ENCODE measurements around the gene KIAA0040.

KIAA0040 gene

GRCh38 chr1:175155473-175155856 lies 37.1 kb downstream of the KIAA0040 start:
- no peak overlapping the region for H3K4me3 ChIP-seq (ENCODE audit: low read length)
- TF ChIP-seq CTCF (IDR thresholded peaks at IDR 0.05; ENCODE audit: insufficient read depth, low read depth, low read length, missing control alignments) = no peak
- DNase-seq (ENCODE audit: low read depth) = no peak

GRCh38 chr1:175154629-175155472 lies 37.7 kb downstream of the KIAA0040 start:
- peak; percentile 91 for TF ChIP-seq CTCF (IDR thresholded peaks at IDR 0.05; ENCODE audit: insufficient read depth, low read depth, low read length, missing control alignments)
- peak; percentile 71 for DNase-seq (ENCODE audit: low read depth)
- H3K4me3 ChIP-seq (ENCODE audit: low read length) = no peak overlapping the region

- peak; percentile 48 for DNase-seq (ENCODE audit: low read depth)
- no peak overlapping the region for H3K4me3 ChIP-seq (ENCODE audit: low read length)
- TF ChIP-seq CTCF (IDR thresholded peaks at IDR 0.05; ENCODE audit: insufficient read depth, low read depth, low read length, missing control alignments) = peak; percentile 94
Measured at GRCh38 chr1:175152006-175152652, 40.4 kb downstream of the KIAA0040 start.

- H3K4me3 ChIP-seq (ENCODE audit: low read length) = no peak overlapping the region
- DNase-seq (ENCODE audit: low read depth) = peak; percentile 61
- no peak for TF ChIP-seq CTCF (IDR thresholded peaks at IDR 0.05; ENCODE audit: insufficient read depth, low read depth, low read length, missing control alignments)
Measured at GRCh38 chr1:175150596-175151319, 41.8 kb downstream of the KIAA0040 start.

GRCh38 chr1:175148068-175148467 lies 44.5 kb downstream of the KIAA0040 start:
- H3K4me3 ChIP-seq (ENCODE audit: low read length) = no peak overlapping the region
- no peak for DNase-seq (ENCODE audit: low read depth)
- no peak for TF ChIP-seq CTCF (IDR thresholded peaks at IDR 0.05; ENCODE audit: insufficient read depth, low read depth, low read length, missing control alignments)

GRCh38 chr1:175147569-175147968 lies 45.0 kb downstream of the KIAA0040 start:
- no peak overlapping the region for H3K4me3 ChIP-seq (ENCODE audit: low read length)
- TF ChIP-seq CTCF (IDR thresholded peaks at IDR 0.05; ENCODE audit: insufficient read depth, low read depth, low read length, missing control alignments) = no peak
- DNase-seq (ENCODE audit: low read depth) = no peak
